ENCODE data around the gene PDZK1. TPM values are rescaled to one million over a fixed set of nuclear protein-coding genes. Genes with fewer than 3 reads are reported as not detected.
"Not testable (repeated sequence)": the region's sequence is repeated elsewhere in the genome, so short reads cannot be mapped to it uniquely, and the experiment has no call there.

Gene PDZK1
- total and polyA plus RNA-seq, 12 donors, result 1.8 to 7.5 (median 3.4) TPM

GRCh38 chr1:145719230-145720079, 12.3 kb upstream of the PDZK1 start, which contains the start of gene CD160:
TSS of gene CD160 (plus strand) at chr1:145719499. CDS start at chr1:145728328, 8,829 bp downstream.
- H3K36me3 ChIP-seq (replicated peaks in 1 of 2), result no peaks in the 10 kb centered on the region
- intact Hi-C loops (cut with DNase I), result no loop called here
- H3K4me3 ChIP-seq, result no peak within 1 kb of the TSS
- H3K27ac ChIP-seq, result no peak within 1 kb of the TSS
- TF ChIP-seq POLR2A (IDR thresholded peaks at IDR 0.05) (no peak), CTCF (IDR thresholded peaks at IDR 0.05) (no peak)
- no peaks in the 10 kb centered on the region for H3K9me3 ChIP-seq (replicated peaks in 1 of 3)
- H3K27me3 ChIP-seq, result no peaks in the 10 kb centered on the region
- H3K4me1 ChIP-seq (replicated peaks in 1 of 2), result peaks cover 5 to 18% of the 10 kb centered on the region in 2 donors
- no peak for DNase-seq
- 85 to 89% (median 88%) methylated on average over 12 of the region's 12 CpGs for WGBS, 4 donors

DNA sequence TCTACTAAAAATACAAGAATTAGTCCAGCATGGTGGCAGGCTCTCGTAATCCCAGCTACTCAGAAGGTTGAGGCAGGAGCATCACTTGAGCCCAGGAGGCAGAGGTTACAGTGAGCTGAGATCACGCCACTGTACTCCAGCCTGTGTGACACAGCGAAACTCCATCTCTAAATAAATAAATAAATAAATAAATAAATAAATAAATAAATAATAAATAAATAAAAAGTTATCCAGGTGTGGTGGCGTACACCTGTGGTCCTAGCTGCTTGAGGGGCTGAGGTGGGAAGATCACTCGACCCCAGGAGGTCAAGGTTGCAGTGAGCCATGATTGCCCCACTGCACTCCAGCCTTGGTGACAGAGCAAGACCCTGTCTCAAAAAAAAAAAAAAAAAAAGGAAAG, 11.3 kb upstream of the PDZK1 start:
- WGBS, 4 donors, result 89 to 91% (median 89%) methylated on average over 5 of the region's 5 CpGs
- H3K4me3 ChIP-seq; H3K36me3 ChIP-seq (replicated peaks in 1 of 2); H3K9me3 ChIP-seq (replicated peaks in 1 of 3); H3K27me3 ChIP-seq; intact Hi-C loops (cut with DNase I); H3K27ac ChIP-seq; DNase-seq: not testable (repeated sequence)
- H3K4me1 ChIP-seq (replicated peaks in 1 of 2), result peaks cover 6 to 26% of the 10 kb centered on the region in 2 donors

- intact Hi-C loops (cut with DNase I), result no loop called here
- Histone ChIP-seq H3K4me1 (replicated peaks in 1 of 2) (peaks cover 6 to 27% of the 10 kb centered on the region in 2 donors), H3K27me3 (no peaks in the 10 kb centered on the region), H3K27ac (no peak overlapping the region), H3K4me3 (no peak overlapping the region), H3K36me3 (replicated peaks in 1 of 2) (no peaks in the 10 kb centered on the region), H3K9me3 (replicated peaks in 1 of 3) (no peaks in the 10 kb centered on the region)
- 50 to 70% (median 61%) methylated on average over 1 of the region's 1 CpG for WGBS, 4 donors
- no peak for DNase-seq
- TF ChIP-seq POLR2A (IDR thresholded peaks at IDR 0.05) (no peak), CTCF (IDR thresholded peaks at IDR 0.05) (no peak)
These were observed 10.7 kb upstream of the PDZK1 start for GRCh38 chr1:145717833-145718232.

DNA sequence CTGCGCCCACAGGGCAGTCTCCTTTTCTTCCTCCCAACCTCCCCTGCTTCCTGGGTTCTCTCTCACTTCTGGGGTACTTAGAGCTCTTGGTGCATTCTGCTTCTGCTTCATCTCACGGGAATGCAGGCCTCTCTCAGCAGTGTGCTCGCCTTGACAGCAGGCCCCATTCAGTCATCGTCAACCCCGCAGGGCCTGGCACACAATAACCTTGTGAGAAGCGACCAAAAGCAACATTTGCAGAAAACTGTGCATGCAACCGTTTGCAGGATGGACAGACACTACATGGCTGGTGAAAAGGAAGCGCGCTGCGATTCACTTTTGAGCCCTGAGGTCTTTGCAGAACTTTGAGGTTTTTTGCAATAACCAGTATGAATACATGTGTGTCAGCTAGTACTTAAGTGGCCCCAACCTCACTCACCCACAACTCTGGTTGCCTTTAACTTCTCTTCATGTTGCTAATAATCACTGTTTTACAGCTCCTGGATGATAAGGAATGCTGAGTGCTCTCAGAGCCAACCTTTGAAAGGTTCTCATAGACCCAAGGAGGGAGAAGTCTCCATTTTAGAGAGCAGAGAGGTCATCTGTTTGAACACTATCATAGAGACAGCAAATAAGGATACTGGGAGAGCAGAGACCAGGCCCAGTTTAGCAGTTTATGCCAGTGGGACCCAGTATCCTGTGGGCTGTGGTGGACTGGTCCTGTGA, 9.6 kb upstream of the PDZK1 start:
- no peak overlapping the region for H3K4me3 ChIP-seq
- DNase-seq, result no peak
- H3K27me3 ChIP-seq, result no peaks in the 10 kb centered on the region
- H3K27ac ChIP-seq, result no peak overlapping the region
- H3K4me1 ChIP-seq (replicated peaks in 1 of 2), result peaks cover 6 to 27% of the 10 kb centered on the region in 2 donors
- H3K9me3 ChIP-seq (replicated peaks in 1 of 3), result no peaks in the 10 kb centered on the region
- intact Hi-C loops (cut with DNase I), result no loop called here
- TF ChIP-seq POLR2A (IDR thresholded peaks at IDR 0.05) (no peak), CTCF (IDR thresholded peaks at IDR 0.05) (no peak)
- H3K36me3 ChIP-seq (replicated peaks in 1 of 2), result no peaks in the 10 kb centered on the region
- WGBS, 4 donors, result 77 to 87% (median 78%) methylated on average over 10 of the region's 10 CpGs
